Upper lobe of left lung (tissue), 4 donors: ENCODE results near the gene GALNT8.

Experiments used
- CTCF ChIP-seq, 6 experiments: fragments of 450-650 bp in 4 of 6; fragments of 200-600 bp in 2 of 6; sonication (generic) in 2 of 6; IDR thresholded peaks; one replicate each; pipeline ENCODE4 v1.5.1; 2016 to 2019; ENCODE audit warnings: antibody characterized with exemption in 6 of 6
- EP300 ChIP-seq, 4 donors: sonication (generic); formaldehyde crosslinking; IDR thresholded peaks; one replicate each; pipeline ENCODE4 v1.5.1; 2017; ENCODE audit warnings: antibody characterized with exemption in 4 of 4, control low read depth in 2 of 4
- POLR2A ChIP-seq, 4 donors: fragments of 450-650 bp; IDR thresholded peaks; one replicate each; pipeline ENCODE4 v1.5.1; 2016 to 2017; ENCODE audit warnings: antibody characterized with exemption in 4 of 4, mild to moderate bottlenecking in 2 of 4
- POLR2AphosphoS5 ChIP-seq, 2 donors: sonication (generic); formaldehyde crosslinking; IDR thresholded peaks; one replicate each; pipeline ENCODE4 v1.5.1; 2017; ENCODE audit warnings: antibody characterized with exemption in 2 of 2

- TF ChIP-seq CTCF (IDR thresholded peaks at IDR 0.05) (no peak), POLR2A (IDR thresholded peaks at IDR 0.05) (no peak), EP300 (IDR thresholded peaks at IDR 0.05) (no peak), POLR2AphosphoS5 (IDR thresholded peaks at IDR 0.05) (no peak)
These were observed 96.7 kb downstream of the GALNT8 start for GRCh38 chr12:4816744-4817525.
